KMS-11 (cell line): Measurements from ENCODE around the gene TMEM59L.

ENCODE experiments used
- H2AFZ ChIP-seq: fragments of 200-600 bp; sonication (generic); 2 replicates; pipeline ENCODE4 v1.6.1; 2016; ENCODE audit warnings: antibody characterized with exemption, mixed run types, low read depth
- H3K27ac ChIP-seq: fragments of 200-600 bp; sonication (generic); 2 replicates; pipeline ENCODE4 v1.6.1; 2016; ENCODE audit warnings: mild to moderate bottlenecking, mixed run types
- H3K27me3 ChIP-seq: fragments of 200-600 bp; sonication (generic); 2 replicates; pipeline ENCODE4 v1.6.1; 2017; ENCODE audit warnings: mild to moderate bottlenecking, low read depth, mixed run types, moderate library complexity; ENCODE audit not compliant: insufficient read depth
- H3K36me3 ChIP-seq: fragments of 200-600 bp; sonication (generic); 2 replicates; pipeline ENCODE4 v1.6.1; 2017; ENCODE audit warnings: mild to moderate bottlenecking, mixed run types; ENCODE audit not compliant: insufficient read depth
- H3K4me1 ChIP-seq: fragments of 200-600 bp; sonication (generic); 2 replicates; pipeline ENCODE4 v1.6.1; 2016; ENCODE audit warnings: mild to moderate bottlenecking, low read depth, mixed run types; ENCODE audit not compliant: poor library complexity, severe bottlenecking
- H3K4me2 ChIP-seq: fragments of 200-600 bp; sonication (generic); 2 replicates; pipeline ENCODE4 v1.7.0; 2016; ENCODE audit warnings: mild to moderate bottlenecking, mixed run types
- H3K4me3 ChIP-seq: fragments of 200-600 bp; sonication (generic); IDR thresholded peaks from 2 replicates; pipeline ENCODE4 v1.6.1; 2017; ENCODE audit warnings: low read depth, low read length, mixed read lengths; ENCODE audit not compliant: insufficient read depth
- H3K79me2 ChIP-seq: fragments of 200-600 bp; sonication (generic); 2 replicates; pipeline ENCODE4 v1.6.1; 2016; ENCODE audit warnings: low read depth, mixed run types; ENCODE audit not compliant: insufficient read depth
- H3K9ac ChIP-seq: fragments of 200-600 bp; sonication (generic); 2 replicates; pipeline ENCODE4 v1.6.1; 2016; ENCODE audit warnings: mild to moderate bottlenecking, mixed run types
- H4K20me1 ChIP-seq: fragments of 200-600 bp; sonication (generic); 2 replicates; pipeline ENCODE4 v1.6.1; 2016; ENCODE audit warnings: mild to moderate bottlenecking, mixed run types; ENCODE audit not compliant: insufficient read depth
- TF ChIP-seq, protein P1 (sequence below): fragments of 200-600 bp; sonication (generic); conservative IDR thresholded peaks from 2 replicates; pipeline ENCODE4 v1.6.1; 2017; ENCODE audit warnings: low read depth, mild to moderate bottlenecking, antibody characterized with exemption, low read length, moderate library complexity, mixed read lengths

TMEM59L gene

DNA sequence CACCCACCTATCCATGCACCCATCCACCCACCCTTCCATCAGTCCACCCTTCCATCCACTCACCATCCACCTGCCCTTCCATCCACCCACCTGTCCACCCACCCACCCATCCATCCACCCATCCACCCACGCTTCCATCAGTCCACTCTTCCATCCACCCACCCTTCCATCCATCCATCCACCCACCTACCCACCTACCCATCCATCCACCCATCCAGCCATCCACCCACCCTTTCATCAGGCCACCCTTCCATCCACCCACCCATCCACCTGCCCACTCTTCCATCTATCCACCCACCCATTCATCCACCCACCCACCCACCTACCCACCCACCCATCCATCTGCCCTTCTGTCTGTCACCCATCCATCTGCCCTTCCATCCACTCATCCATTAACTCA lies 41.2 kb downstream of the TMEM59L start:
- H3K4me3 ChIP-seq, result no peak overlapping the region
- no peak overlapping the region for H2AFZ ChIP-seq
- no peaks in the 10 kb centered on the region for H3K27me3 ChIP-seq
- no peaks in the 10 kb centered on the region for H4K20me1 ChIP-seq
- H3K4me1 ChIP-seq, result no peaks in the 10 kb centered on the region
- TF ChIP-seq, protein P1, sequence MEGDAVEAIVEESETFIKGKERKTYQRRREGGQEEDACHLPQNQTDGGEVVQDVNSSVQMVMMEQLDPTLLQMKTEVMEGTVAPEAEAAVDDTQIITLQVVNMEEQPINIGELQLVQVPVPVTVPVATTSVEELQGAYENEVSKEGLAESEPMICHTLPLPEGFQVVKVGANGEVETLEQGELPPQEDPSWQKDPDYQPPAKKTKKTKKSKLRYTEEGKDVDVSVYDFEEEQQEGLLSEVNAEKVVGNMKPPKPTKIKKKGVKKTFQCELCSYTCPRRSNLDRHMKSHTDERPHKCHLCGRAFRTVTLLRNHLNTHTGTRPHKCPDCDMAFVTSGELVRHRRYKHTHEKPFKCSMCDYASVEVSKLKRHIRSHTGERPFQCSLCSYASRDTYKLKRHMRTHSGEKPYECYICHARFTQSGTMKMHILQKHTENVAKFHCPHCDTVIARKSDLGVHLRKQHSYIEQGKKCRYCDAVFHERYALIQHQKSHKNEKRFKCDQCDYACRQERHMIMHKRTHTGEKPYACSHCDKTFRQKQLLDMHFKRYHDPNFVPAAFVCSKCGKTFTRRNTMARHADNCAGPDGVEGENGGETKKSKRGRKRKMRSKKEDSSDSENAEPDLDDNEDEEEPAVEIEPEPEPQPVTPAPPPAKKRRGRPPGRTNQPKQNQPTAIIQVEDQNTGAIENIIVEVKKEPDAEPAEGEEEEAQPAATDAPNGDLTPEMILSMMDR, result no peak
- no peaks in the 10 kb centered on the region for H3K79me2 ChIP-seq
- H3K9ac ChIP-seq, result no peak overlapping the region
- no peaks in the 10 kb centered on the region for H3K36me3 ChIP-seq
- H3K4me2 ChIP-seq, result no peak overlapping the region
- no peak overlapping the region for H3K27ac ChIP-seq

DNA sequence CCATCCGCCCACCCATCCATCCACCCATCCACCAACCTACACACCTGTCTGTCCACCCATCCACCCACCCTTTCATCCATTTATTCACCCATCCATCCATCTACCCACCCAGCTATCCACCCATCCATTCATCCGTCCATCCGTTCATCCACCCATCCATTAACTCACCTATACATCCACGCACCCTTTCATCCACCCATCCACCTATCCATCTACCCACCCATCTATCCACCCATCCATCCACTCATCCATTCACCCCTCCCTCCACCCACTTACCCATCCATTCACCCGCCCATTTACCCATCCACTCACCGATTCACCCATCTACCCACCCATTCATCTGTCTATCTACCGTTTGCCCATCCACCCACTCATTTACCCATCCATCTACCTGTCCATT lies 41.8 kb downstream of the TMEM59L start:
- Histone ChIP-seq H2AFZ (no peak overlapping the region), H3K9ac (no peak overlapping the region), H3K4me2 (no peak overlapping the region), H3K4me1 (no peaks in the 10 kb centered on the region), H3K27me3 (no peaks in the 10 kb centered on the region), H3K36me3 (no peaks in the 10 kb centered on the region), H3K4me3 (no peak overlapping the region), H4K20me1 (no peaks in the 10 kb centered on the region), H3K79me2 (no peaks in the 10 kb centered on the region), H3K27ac (no peak overlapping the region)
- TF ChIP-seq, protein P1, result no peak

DNA sequence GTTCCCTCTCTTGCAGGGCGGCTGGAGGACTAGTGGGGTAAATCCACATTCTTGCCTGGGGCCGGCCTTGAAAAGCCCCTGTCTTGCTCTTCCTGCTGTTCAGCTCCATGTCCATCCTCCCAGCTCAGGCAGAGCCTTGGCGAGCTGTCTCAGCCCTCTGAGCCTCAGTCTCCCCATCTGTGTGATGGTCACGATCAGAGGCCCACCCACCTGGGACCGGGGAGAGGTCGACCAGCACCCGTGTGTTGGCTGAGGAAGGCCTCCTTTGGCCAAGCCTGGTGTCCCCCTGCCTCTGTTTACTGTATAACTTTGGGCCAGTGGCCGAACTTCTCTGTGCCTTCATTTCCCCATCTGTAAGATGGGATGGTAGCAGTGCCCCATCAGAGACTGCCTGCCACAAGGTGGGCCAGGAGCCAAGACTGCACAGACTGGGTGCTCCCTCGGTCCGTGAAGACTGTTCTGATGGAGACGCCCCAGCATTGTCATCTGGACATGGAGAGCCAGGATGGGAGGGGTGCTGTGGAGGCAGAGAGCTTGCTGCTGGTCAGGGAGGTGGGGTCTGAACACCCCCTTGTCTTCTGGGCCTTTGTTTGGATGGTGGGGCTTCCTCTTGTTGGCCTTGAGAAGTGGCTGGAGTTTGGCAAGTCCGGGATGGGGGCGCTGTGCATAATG lies 42.6 kb downstream of the TMEM59L start:
- H4K20me1 ChIP-seq, result no peaks in the 10 kb centered on the region
- no peaks in the 10 kb centered on the region for H3K79me2 ChIP-seq
- TF ChIP-seq, protein P1, result no peak
- H2AFZ ChIP-seq, result no peak overlapping the region
- no peaks in the 10 kb centered on the region for H3K36me3 ChIP-seq
- H3K4me2 ChIP-seq, result no peak overlapping the region
- no peaks in the 10 kb centered on the region for H3K27me3 ChIP-seq
- no peak overlapping the region for H3K4me3 ChIP-seq
- no peak overlapping the region for H3K9ac ChIP-seq
- H3K27ac ChIP-seq, result no peak overlapping the region
- no peaks in the 10 kb centered on the region for H3K4me1 ChIP-seq

DNA sequence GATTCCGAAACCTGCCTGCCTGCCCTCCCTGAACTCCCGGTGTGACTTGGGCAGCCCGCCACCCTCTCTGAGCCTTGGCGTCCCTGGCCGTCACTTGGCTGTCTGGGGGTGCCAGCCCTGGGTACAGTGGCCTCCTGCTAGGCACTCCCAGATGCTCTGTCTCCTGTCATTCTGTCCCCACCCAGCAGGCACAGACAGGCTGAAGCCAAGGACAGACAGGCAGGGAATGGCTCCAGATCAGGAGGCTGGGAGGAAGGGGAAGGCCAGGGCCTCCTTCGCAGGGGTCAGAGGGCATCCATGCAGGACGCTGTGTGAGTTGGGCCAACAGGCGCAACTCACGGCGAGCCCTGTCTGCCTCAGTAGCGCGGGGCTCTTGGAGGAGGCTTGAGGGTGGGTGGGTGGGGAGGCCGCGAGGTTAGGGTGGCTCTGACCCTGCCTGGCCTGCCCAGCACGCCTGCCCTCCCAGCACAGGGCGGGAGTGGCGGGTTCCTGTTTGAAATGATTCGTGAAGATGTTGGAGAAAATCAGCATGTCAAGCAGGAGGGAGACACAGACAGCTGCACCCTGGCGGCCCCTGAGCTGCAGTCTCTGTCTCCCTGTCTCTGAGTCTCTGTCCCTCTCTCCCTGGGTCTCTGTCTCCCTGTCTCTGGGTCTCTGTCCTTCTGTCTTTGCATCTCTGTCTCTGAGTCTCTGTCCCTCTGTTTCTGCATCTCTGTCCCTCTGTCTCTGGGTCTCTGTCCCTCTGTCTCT lies 43.8 kb downstream of the TMEM59L start:
- Histone ChIP-seq H3K27ac (no peak overlapping the region), H3K4me3 (no peak overlapping the region), H3K27me3 (no peaks in the 10 kb centered on the region), H4K20me1 (no peaks in the 10 kb centered on the region), H3K79me2 (no peaks in the 10 kb centered on the region), H3K4me2 (no peak overlapping the region), H3K36me3 (no peaks in the 10 kb centered on the region), H3K4me1 (no peaks in the 10 kb centered on the region), H2AFZ (no peak overlapping the region), H3K9ac (no peak overlapping the region)
- TF ChIP-seq, protein P1, result no peak
